GM12864 (cell line): ENCODE results near the gene SLC8B1.

ENCODE experiments used
- DNase-seq: peaks from one replicate; pipeline ENCODE4 v3.0.0-alpha.2; 2011; ENCODE audit warnings: low read depth
- H3K4me3 ChIP-seq: 2 replicates; pipeline ENCODE4 v1.5.1; 2011; ENCODE audit warnings: mild to moderate bottlenecking, low read depth, low read length, control low read depth
- TF ChIP-seq, protein P1 (sequence below): IDR thresholded peaks from 2 replicates; pipeline ENCODE4 v1.5.1; 2011; ENCODE audit warnings: low read depth, mild to moderate bottlenecking, moderate library complexity, low read length, control low read depth, inconsistent platforms; ENCODE audit errors: missing control alignments

SLC8B1 gene

DNA sequence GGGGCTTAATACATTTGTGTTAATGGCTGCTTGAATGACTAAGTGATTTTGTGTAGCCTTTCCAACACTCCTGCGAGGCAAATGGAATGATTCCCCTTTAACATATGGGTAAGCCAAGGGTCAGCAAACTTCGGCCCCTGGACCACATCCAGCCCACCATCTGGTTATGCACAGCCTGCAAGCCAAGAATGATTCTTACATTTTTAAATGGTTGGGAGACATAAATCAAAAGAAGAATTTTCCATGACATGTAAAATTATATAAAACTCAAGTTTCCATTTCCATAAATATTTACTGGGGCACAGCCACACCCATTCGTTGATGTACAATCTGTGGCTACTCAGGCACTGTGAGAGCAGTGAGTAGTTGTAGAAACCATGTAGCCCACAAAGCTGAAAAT, 9.0 kb downstream of the SLC8B1 start:
- no peak for DNase-seq
- no peak overlapping the region for H3K4me3 ChIP-seq
- TF ChIP-seq, protein P1, sequence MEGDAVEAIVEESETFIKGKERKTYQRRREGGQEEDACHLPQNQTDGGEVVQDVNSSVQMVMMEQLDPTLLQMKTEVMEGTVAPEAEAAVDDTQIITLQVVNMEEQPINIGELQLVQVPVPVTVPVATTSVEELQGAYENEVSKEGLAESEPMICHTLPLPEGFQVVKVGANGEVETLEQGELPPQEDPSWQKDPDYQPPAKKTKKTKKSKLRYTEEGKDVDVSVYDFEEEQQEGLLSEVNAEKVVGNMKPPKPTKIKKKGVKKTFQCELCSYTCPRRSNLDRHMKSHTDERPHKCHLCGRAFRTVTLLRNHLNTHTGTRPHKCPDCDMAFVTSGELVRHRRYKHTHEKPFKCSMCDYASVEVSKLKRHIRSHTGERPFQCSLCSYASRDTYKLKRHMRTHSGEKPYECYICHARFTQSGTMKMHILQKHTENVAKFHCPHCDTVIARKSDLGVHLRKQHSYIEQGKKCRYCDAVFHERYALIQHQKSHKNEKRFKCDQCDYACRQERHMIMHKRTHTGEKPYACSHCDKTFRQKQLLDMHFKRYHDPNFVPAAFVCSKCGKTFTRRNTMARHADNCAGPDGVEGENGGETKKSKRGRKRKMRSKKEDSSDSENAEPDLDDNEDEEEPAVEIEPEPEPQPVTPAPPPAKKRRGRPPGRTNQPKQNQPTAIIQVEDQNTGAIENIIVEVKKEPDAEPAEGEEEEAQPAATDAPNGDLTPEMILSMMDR = no peak

GRCh38 chr12:113322343-113322742, 12.6 kb downstream of the SLC8B1 start:
- TF ChIP-seq, protein P1 = no peak
- no peak for DNase-seq
- H3K4me3 ChIP-seq = no peak overlapping the region

GRCh38 chr12:113320401-113320800, 14.5 kb downstream of the SLC8B1 start:
- TF ChIP-seq, protein P1 = no peak
- no peak overlapping the region for H3K4me3 ChIP-seq
- no peak for DNase-seq

- TF ChIP-seq, protein P1 = no peak
- DNase-seq = no peak
- H3K4me3 ChIP-seq = no peak overlapping the region
Observed at GRCh38 chr12:113318900-113319628, 15.8 kb downstream of the SLC8B1 start.

DNA sequence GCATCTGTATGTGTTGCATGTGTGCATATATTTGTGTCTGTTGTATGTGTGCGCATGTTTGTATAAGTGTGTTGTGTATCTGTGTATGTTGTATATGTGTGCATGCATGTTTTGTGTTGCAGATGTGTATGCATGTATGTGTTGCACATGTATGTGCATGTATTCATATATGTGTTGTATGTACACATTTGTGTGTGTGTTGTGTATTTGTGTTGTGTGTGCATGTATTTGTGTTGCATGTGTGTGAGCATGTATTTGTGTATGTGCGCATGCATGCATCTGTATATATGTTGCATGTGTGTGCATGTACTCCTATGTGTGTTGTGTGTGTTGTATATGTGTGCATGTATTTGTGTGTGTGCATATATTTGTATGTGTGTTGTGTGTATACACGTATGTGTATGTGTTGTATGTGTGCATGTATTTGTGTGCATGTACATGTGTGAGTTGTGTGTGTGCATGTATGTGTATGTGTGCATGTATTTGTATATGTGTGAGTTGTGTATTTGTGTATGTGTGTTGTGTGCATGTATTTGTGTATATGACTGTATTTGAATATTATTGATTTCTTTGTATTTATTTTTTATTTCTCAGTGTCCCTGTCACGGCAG, 16.8 kb downstream of the SLC8B1 start:
- no peak overlapping the region for H3K4me3 ChIP-seq
- DNase-seq = no peak
- TF ChIP-seq, protein P1 = no peak

DNA sequence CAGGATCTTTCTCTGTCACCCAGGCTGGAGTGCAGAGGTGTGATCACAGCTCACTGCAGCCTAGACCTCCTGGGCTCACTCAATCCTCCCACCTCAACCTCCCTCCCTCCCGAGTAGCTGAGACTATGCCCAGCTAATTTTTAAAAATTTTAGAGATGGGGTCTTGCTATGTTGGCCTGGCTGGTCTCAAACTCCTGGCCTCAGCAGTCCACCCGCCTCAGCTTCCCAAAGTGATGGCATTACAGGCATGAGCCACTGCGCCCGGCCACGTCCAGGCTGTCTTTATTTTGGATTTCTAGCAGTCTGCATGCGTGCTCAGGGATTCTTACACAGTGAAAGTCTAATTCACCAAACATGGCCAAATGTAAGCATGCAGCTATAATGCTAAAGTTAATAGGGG, 17.8 kb downstream of the SLC8B1 start:
- TF ChIP-seq, protein P1 = no peak
- no peak for DNase-seq
- no peak overlapping the region for H3K4me3 ChIP-seq

DNA sequence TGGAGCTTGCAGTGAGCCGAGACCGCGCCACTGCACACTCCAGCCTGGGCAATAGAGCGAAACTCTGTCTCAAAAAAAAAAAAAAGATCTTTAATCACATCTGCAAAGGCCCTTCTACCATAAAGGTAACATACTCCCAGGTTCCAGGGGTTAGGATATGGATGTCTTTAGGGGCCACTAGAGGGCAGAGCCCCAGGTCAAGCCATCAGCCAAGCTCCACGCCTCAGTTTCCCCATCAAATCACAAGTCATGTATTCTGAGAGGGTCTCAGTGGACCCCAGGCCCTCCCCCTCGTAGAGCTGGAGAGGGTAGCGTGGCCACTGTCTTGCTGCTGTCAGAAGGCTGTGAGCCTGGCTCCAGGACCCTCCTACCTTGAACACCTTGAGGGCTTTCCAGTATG, 18.8 kb downstream of the SLC8B1 start:
- no peak for DNase-seq
- TF ChIP-seq, protein P1 = peak; percentile 42
- no peak overlapping the region for H3K4me3 ChIP-seq
